ENCODE results near the gene ANO1. TPM values are rescaled to one million over a fixed set of nuclear protein-coding genes. Genes with fewer than 3 reads are reported as not detected.

The ANO1 gene
- total RNA-seq, 4 donors from 2014 or later = 2.3 to 9.2 (median 4.2) TPM

DNA sequence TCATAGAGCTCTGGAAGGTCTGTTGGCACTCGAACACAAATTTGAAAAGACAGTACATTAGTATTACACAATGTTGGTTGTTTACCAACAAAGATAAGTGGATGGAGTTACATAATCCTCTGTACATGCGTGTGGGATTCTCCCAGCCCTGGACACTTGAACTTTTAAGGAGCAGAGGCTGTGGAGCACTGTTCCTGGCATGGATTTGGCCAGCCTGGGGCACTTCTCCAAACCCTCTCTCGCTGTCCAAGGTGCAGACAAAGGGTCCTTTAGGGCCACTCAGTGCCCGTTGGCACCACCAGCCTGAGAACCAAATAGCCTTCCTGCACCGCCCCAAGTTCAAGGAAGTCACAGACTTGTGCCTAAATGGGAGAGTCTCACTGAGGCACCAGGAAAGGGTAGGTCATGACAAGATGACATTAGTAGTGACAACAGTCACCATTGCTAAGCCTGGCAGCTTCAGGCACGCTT lies 1.6 kb upstream of the ANO1 start:
- in situ Hi-C loops (cut with MboI; ENCODE audit: low sequenced_read_pairs in 4 of 4) (no loop called here), intact Hi-C loops (cut with DNase I; ENCODE audit: low total_unique reads) (no loop called here)
- Histone ChIP-seq H3K27ac (no peak overlapping the region), H3K4me3 (no peak overlapping the region), H3K9me3 (no peaks in the 10 kb centered on the region), H3K36me3 (no peaks in the 10 kb centered on the region), H3K27me3 (peaks cover 13 to 27% (median 23%) of the 10 kb centered on the region in 3 donors), H3K4me1 (peaks cover 0 to 4% of the 10 kb centered on the region in 2 donors)
- ATAC-seq (no peak), DNase-seq (no peak)
- TF ChIP-seq POLR2A (IDR thresholded peaks at IDR 0.05) = no peak

DNA sequence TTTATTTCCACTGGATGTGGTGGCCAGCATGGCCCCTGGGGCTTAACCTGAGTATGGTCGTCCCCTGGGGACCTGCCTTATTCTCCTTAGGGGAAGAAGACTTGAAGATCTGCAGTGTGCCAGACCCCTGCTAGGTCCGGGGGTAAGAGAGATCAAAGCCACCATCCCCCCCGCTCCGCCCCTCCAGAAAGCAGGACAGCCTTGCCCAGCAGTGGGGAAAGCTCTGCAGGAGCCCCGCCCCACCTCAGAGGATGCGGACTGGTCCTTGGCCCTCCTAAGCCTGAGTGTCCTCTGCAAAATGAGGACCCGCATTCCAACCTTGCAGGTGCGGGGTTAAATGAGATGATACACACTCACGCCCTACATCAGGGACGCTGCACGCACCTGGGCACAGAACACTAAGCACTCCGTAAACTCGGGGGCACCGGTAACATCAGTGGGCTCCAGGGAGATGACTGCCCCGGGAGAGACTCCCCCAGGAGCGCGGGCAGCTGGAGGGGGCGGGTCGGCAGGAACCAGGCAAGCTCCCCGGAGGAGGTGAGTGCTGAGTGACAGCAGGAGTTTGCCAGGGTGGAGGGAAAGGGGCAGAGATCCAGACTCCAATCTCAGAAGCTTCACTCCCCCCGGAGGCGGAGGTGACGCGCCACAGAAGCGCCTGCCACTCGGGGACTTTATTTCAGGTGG lies 564 bp upstream of the ANO1 start:
- Histone ChIP-seq H3K27ac (peak overlapping the region in 2 of 4 donors; percentile 38 to 54), H3K9me3 (no peaks in the 10 kb centered on the region), H3K27me3 (peaks cover 13 to 23% (median 18%) of the 10 kb centered on the region in 3 donors), H3K4me1 (peaks cover 0 to 4% of the 10 kb centered on the region in 2 donors), H3K36me3 (no peaks in the 10 kb centered on the region), H3K4me3 (peak overlapping the region in 3 of 4 donors; percentile 28 to 37 (median 29))
- TF ChIP-seq POLR2A (IDR thresholded peaks at IDR 0.05) = no peak
- TF ChIP-seq, protein P1, sequence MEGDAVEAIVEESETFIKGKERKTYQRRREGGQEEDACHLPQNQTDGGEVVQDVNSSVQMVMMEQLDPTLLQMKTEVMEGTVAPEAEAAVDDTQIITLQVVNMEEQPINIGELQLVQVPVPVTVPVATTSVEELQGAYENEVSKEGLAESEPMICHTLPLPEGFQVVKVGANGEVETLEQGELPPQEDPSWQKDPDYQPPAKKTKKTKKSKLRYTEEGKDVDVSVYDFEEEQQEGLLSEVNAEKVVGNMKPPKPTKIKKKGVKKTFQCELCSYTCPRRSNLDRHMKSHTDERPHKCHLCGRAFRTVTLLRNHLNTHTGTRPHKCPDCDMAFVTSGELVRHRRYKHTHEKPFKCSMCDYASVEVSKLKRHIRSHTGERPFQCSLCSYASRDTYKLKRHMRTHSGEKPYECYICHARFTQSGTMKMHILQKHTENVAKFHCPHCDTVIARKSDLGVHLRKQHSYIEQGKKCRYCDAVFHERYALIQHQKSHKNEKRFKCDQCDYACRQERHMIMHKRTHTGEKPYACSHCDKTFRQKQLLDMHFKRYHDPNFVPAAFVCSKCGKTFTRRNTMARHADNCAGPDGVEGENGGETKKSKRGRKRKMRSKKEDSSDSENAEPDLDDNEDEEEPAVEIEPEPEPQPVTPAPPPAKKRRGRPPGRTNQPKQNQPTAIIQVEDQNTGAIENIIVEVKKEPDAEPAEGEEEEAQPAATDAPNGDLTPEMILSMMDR (IDR thresholded peaks at IDR 0.05 in 4 of 5, conservative IDR thresholded peaks at IDR 0.05 in 1 of 5) = no peak
- intact Hi-C loops (cut with DNase I; ENCODE audit: low total_unique reads) (no loop called here), in situ Hi-C loops (cut with MboI; ENCODE audit: low sequenced_read_pairs in 4 of 4) (no loop called here)
- ATAC-seq (no peak), DNase-seq (no peak)

DNA sequence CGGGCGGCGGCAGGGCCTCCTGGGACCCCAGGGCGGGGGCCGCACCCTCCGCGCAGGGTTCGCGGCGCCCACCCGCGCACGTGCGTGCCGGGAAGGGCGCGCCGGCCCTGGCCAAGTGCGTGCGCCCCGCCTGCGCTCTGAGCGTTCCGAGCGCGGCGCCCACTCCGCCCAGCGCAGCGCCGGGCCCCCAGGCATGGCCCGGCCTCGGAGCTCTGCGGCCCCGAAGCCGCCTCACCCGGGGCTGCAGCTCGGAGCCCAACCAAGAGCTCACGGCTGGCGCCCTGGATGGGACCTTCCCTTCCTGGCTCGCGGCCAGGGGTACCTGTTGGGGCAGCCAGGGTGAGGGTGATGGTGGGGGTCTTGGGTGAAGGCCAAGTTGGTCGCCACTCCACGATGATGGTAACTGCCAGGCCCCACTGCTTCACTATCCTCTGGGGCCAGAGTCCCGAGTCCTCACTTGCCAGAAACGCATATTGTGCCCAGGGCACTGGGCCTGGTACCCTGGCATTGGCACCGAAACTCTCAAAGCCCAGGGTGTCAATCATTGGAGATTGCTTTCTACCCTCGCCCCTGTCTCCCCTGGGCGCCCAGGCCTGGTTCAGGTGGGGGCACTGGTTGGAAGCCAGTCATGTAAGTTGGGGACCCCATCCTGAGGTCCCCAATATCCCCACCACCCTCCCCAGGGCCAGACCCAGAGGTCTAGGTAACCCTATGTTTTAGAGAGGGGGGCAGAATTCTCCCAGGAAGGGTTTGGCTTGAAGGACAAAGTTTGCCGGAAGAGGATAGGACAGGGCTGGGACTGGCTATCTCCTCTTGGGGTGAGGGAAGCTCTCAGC lies 882 bp downstream of the ANO1 start:
- H3K27me3 ChIP-seq = peaks cover 9 to 21% (median 13%) of the 10 kb centered on the region in 3 donors

DNA sequence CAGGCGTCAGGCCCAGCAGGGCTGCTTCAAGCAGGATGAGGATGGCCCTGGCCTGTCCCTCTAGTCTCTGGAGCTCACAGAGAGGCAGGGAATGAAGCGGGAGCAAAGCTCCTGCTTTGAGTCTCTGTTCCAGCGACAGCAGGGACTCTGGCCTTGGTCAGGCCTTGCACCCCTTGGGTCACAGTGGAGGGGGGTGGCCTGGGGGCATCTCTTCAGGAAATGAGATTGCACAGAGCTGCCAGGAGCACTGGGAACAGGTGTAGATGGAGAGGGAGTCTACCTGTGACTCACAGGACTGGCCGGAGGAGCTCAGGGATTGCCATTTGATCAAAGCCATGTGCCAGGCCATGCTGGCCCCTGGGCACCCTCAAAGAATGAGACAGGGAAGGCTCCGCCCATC lies 1.6 kb downstream of the ANO1 start:
- peak overlapping the region; percentile 38 to 69 (median 54) for H3K27ac ChIP-seq
- intact Hi-C loops (cut with DNase I; ENCODE audit: low total_unique reads) = no loop called here
- H3K4me1 ChIP-seq = no peaks in the 10 kb centered on the region
- no peak for TF ChIP-seq POLR2A (IDR thresholded peaks at IDR 0.05)
- TF ChIP-seq, protein P1 (IDR thresholded peaks at IDR 0.05 in 4 of 5, conservative IDR thresholded peaks at IDR 0.05 in 1 of 5) = no peak
- H3K9me3 ChIP-seq = no peaks in the 10 kb centered on the region
- H3K36me3 ChIP-seq = no peaks in the 10 kb centered on the region
- DNase-seq (no peak), ATAC-seq (no peak)
- H3K27me3 ChIP-seq = peaks cover 9 to 21% (median 13%) of the 10 kb centered on the region in 3 donors
- in situ Hi-C loops (cut with MboI; ENCODE audit: low sequenced_read_pairs in 4 of 4) = no loop called here
- H3K4me3 ChIP-seq = peak overlapping the region in 2 of 4 donors; percentile 35

More for the DNA sequence above, 882 bp downstream of the ANO1 start:
- ATAC-seq (no peak), DNase-seq (no peak)
- Histone ChIP-seq H3K4me1 (no peaks in the 10 kb centered on the region), H3K9me3 (no peaks in the 10 kb centered on the region), H3K36me3 (no peaks in the 10 kb centered on the region), H3K27ac (peak overlapping the region; percentile 38 to 69 (median 54)), H3K4me3 (peak overlapping the region; percentile 17 to 36 (median 35))
- TF ChIP-seq, protein P1 (IDR thresholded peaks at IDR 0.05 in 4 of 5, conservative IDR thresholded peaks at IDR 0.05 in 1 of 5) = no peak
- no peak for TF ChIP-seq POLR2A (IDR thresholded peaks at IDR 0.05)
- in situ Hi-C loops (cut with MboI; ENCODE audit: low sequenced_read_pairs in 4 of 4) (no loop called here), intact Hi-C loops (cut with DNase I; ENCODE audit: low total_unique reads) (no loop called here)

DNA sequence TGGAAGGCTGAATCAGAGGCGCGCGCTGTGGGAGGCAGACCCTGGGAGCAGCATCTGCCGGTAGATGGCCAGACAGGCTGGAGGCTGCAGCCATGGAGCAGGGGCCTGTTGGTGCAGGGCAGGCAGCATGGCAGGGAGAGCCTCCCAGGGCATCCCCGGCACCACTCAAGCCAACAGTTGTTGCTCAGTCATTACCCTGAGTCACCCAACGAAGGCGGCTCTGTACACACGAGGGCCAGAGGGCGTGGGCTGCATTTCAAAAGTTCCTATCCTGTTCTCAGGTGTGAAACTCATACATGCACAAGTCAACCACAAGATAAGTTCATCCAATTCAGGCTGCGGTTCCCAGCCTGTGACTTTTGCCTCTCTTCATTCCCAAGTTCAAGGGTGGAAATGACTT lies 2.6 kb downstream of the ANO1 start:
- H3K36me3 ChIP-seq = no peaks in the 10 kb centered on the region
- DNase-seq (no peak), ATAC-seq (no peak)
- no peak for TF ChIP-seq POLR2A (IDR thresholded peaks at IDR 0.05)
- no peaks in the 10 kb centered on the region for H3K9me3 ChIP-seq
- intact Hi-C loops (cut with DNase I; ENCODE audit: low total_unique reads) (no loop called here), in situ Hi-C loops (cut with MboI; ENCODE audit: low sequenced_read_pairs in 4 of 4) (no loop called here)
- peak overlapping the region in 1 of 4 donors; percentile 47 for H3K27ac ChIP-seq
- H3K27me3 ChIP-seq = peaks cover 9 to 18% (median 13%) of the 10 kb centered on the region in 3 donors
- no peak overlapping the region for H3K4me3 ChIP-seq
- H3K4me1 ChIP-seq = no peaks in the 10 kb centered on the region
